ENCODE results near the gene APOBR. TPM values are rescaled to one million over a fixed set of nuclear protein-coding genes. Genes with fewer than 3 reads are reported as not detected.

The APOBR gene
- total and polyA plus RNA-seq, 2 of the 13 experiments (the other 11 are each of a cell fraction or from before 2014, with no cell fraction given): 0.03 TPM; not detected in 1

GRCh38 chr16:28511801-28512789 is 17.7 kb downstream of the APOBR start (continued):
- TF ChIP-seq PAX8 (CRISPR knock-in tag; IDR thresholded peaks at IDR 0.05; ENCODE audit: borderline replicate concordance) (no peak), POGZ (CRISPR knock-in tag; IDR thresholded peaks at IDR 0.05) (no peak), SIN3A (IDR thresholded peaks at IDR 0.05; ENCODE audit: borderline replicate concordance, low read depth, low read length) (no peak), ZMAT3 (CRISPR knock-in tag; conservative IDR thresholded peaks at IDR 0.05) (no peak), ZNF644 (CRISPR knock-in tag; IDR thresholded peaks at IDR 0.05; ENCODE audit: low read depth) (no peak), ZNF629 (CRISPR knock-in tag; conservative IDR thresholded peaks at IDR 0.05) (no peak), LCORL (IDR thresholded peaks at IDR 0.05) (no peak), LCORL (CRISPR knock-in tag; IDR thresholded peaks at IDR 0.05) (0 out of 2 replicates have a peak, but pooled peaks have one; percentile 21), ZNF263 (CRISPR knock-in tag; IDR thresholded peaks at IDR 0.05) (no peak), XBP1 (CRISPR knock-in tag; IDR thresholded peaks at IDR 0.05) (no peak), GPN1 (CRISPR knock-in tag; IDR thresholded peaks at IDR 0.05; ENCODE audit: borderline replicate concordance) (no peak), ZFAT (CRISPR knock-in tag; conservative IDR thresholded peaks at IDR 0.05) (no peak), SP1 (IDR thresholded peaks at IDR 0.05) (no peak), SP1 (CRISPR knock-in tag; IDR thresholded peaks at IDR 0.05) (no peak), NRL (CRISPR knock-in tag; IDR thresholded peaks at IDR 0.05; ENCODE audit: borderline replicate concordance) (no peak; the same call in 1 of the 2 replicates), PAF1 (CRISPR knock-in tag; IDR thresholded peaks at IDR 0.05) (no peak), GTF2F1 (IDR thresholded peaks at IDR 0.05; ENCODE audit: low read length) (no peak), SSRP1 (CRISPR knock-in tag; IDR thresholded peaks at IDR 0.05) (no peak), CENPX (CRISPR knock-in tag; IDR thresholded peaks at IDR 0.05) (no peak), MYC (CRISPR knock-in tag; IDR thresholded peaks at IDR 0.05; ENCODE audit: borderline replicate concordance) (peak; percentile 68; the same call in 1 of the 2 replicates), ZNF609 (CRISPR knock-in tag; IDR thresholded peaks at IDR 0.05; ENCODE audit: borderline replicate concordance) (no peak), CBFB (CRISPR knock-in tag; IDR thresholded peaks at IDR 0.05) (no peak), MIXL1 (CRISPR knock-in tag; IDR thresholded peaks at IDR 0.05) (no peak)
- TF ChIP-seq, protein P1, sequence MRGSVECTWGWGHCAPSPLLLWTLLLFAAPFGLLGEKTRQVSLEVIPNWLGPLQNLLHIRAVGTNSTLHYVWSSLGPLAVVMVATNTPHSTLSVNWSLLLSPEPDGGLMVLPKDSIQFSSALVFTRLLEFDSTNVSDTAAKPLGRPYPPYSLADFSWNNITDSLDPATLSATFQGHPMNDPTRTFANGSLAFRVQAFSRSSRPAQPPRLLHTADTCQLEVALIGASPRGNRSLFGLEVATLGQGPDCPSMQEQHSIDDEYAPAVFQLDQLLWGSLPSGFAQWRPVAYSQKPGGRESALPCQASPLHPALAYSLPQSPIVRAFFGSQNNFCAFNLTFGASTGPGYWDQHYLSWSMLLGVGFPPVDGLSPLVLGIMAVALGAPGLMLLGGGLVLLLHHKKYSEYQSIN (CRISPR knock-in tag; IDR thresholded peaks at IDR 0.05; ENCODE audit: borderline replicate concordance): no peak
- TF ChIP-seq, protein P2, sequence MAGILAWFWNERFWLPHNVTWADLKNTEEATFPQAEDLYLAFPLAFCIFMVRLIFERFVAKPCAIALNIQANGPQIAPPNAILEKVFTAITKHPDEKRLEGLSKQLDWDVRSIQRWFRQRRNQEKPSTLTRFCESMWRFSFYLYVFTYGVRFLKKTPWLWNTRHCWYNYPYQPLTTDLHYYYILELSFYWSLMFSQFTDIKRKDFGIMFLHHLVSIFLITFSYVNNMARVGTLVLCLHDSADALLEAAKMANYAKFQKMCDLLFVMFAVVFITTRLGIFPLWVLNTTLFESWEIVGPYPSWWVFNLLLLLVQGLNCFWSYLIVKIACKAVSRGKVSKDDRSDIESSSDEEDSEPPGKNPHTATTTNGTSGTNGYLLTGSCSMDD (CRISPR knock-in tag; IDR thresholded peaks at IDR 0.05): no peak
- TF ChIP-seq, protein P3, sequence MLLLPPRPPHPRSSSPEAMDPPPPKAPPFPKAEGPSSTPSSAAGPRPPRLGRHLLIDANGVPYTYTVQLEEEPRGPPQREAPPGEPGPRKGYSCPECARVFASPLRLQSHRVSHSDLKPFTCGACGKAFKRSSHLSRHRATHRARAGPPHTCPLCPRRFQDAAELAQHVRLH (CRISPR knock-in tag; IDR thresholded peaks at IDR 0.05; ENCODE audit: borderline replicate concordance, low read depth): no peak

Data from HepG2 (cell line).